ENCODE results near the gene EOLA1.

- no peak for TF ChIP-seq EZH2 (IDR thresholded peaks at IDR 0.05; ENCODE audit: low read length, missing control alignments)
- TF ChIP-seq, protein P1, sequence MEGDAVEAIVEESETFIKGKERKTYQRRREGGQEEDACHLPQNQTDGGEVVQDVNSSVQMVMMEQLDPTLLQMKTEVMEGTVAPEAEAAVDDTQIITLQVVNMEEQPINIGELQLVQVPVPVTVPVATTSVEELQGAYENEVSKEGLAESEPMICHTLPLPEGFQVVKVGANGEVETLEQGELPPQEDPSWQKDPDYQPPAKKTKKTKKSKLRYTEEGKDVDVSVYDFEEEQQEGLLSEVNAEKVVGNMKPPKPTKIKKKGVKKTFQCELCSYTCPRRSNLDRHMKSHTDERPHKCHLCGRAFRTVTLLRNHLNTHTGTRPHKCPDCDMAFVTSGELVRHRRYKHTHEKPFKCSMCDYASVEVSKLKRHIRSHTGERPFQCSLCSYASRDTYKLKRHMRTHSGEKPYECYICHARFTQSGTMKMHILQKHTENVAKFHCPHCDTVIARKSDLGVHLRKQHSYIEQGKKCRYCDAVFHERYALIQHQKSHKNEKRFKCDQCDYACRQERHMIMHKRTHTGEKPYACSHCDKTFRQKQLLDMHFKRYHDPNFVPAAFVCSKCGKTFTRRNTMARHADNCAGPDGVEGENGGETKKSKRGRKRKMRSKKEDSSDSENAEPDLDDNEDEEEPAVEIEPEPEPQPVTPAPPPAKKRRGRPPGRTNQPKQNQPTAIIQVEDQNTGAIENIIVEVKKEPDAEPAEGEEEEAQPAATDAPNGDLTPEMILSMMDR (conservative IDR thresholded peaks at IDR 0.05 in 1 of 2, IDR thresholded peaks at IDR 0.05 in 1 of 2; ENCODE audit: low read depth in 1 of 2, low read length in 2 of 2): no peak
Measured at GRCh38 chrX:149522916-149523315, 17.9 kb upstream of the EOLA1 start.
